MM.1S (cell line): ENCODE results near the gene ZNF778.

Source experiments
- DNase-seq: peaks from one replicate; pipeline ENCODE4 v3.0.0-alpha.2; 2015
- H2AFZ ChIP-seq: fragments of 300-600 bp; sonication (generic); 2 replicates; pipeline ENCODE4 v1.6.0; 2016; ENCODE audit warnings: antibody characterized with exemption, low read length
- H3F3A ChIP-seq: fragments of 300-600 bp; sonication (generic); 2 replicates; pipeline ENCODE4 v1.6.1; 2016; ENCODE audit warnings: mild to moderate bottlenecking, antibody characterized with exemption, low read length, moderate library complexity, mixed read lengths; ENCODE audit not compliant: insufficient read depth
- H3K27ac ChIP-seq: fragments of 300-600 bp; sonication (generic); 2 replicates; pipeline ENCODE4 v1.5.1; 2016; ENCODE audit warnings: mild to moderate bottlenecking, low read length
- H3K27me3 ChIP-seq: fragments of 300-600 bp; sonication (generic); replicated peaks from 2 replicates; pipeline ENCODE4 v1.6.0; 2016; ENCODE audit warnings: low read length; ENCODE audit not compliant: insufficient read depth
- H3K36me3 ChIP-seq: fragments of 300-600 bp; sonication (generic); replicated peaks from 2 replicates; pipeline ENCODE4 v1.6.1; 2016; ENCODE audit warnings: mild to moderate bottlenecking, low read length, mixed read lengths; ENCODE audit not compliant: insufficient read depth
- H3K4me1 ChIP-seq: fragments of 300-600 bp; sonication (generic); 2 replicates; pipeline ENCODE4 v1.6.1; 2016; ENCODE audit warnings: low read length, mixed read lengths
- H3K4me2 ChIP-seq: fragments of 300-600 bp; sonication (generic); 2 replicates; pipeline ENCODE4 v1.6.0; 2016; ENCODE audit warnings: low read depth, low read length
- H3K4me3 ChIP-seq: fragments of 300-600 bp; sonication (generic); 2 replicates; pipeline ENCODE4 v1.5.1; 2016; ENCODE audit warnings: low read length, mixed read lengths
- H3K79me2 ChIP-seq: fragments of 300-600 bp; sonication (generic); 2 replicates; pipeline ENCODE4 v1.6.1; 2016; ENCODE audit warnings: mixed run types, low read length, mixed read lengths
- H3K9ac ChIP-seq: fragments of 300-600 bp; sonication (generic); 2 replicates; pipeline ENCODE4 v1.6.1; 2016; ENCODE audit warnings: low read length, mixed read lengths
- H3K9me2 ChIP-seq: fragments of 300-600 bp; sonication (generic); replicated peaks from 2 replicates; pipeline ENCODE4 v1.6.1; 2016; ENCODE audit warnings: mild to moderate bottlenecking, low read length, mixed read lengths; ENCODE audit not compliant: insufficient read depth
- H3K9me3 ChIP-seq: fragments of 300-600 bp; sonication (generic); replicated peaks from 2 replicates; pipeline ENCODE4 v1.6.1; 2016; ENCODE audit warnings: mild to moderate bottlenecking, low read length, mixed read lengths; ENCODE audit not compliant: insufficient read depth
- H4K20me1 ChIP-seq: fragments of 300-600 bp; sonication (generic); 2 replicates; pipeline ENCODE4 v1.6.1; 2016; ENCODE audit warnings: mild to moderate bottlenecking, low read length, moderate library complexity, mixed read lengths; ENCODE audit not compliant: insufficient read depth
- CTCF ChIP-seq: fragments of 300-600 bp; sonication (generic); IDR thresholded peaks from 2 replicates; pipeline ENCODE4 v1.5.1; 2016; ENCODE audit warnings: antibody characterized with exemption, low read length, mixed read lengths
- EZH2 ChIP-seq: fragments of 300-600 bp; sonication (generic); optimal IDR thresholded peaks from 2 replicates; pipeline ENCODE3; 2017; ENCODE audit warnings: low read depth, mild to moderate bottlenecking, antibody characterized with exemption, low read length, mixed read lengths
- EZH2phosphoT487 ChIP-seq: fragments of 300-600 bp; sonication (generic); IDR thresholded peaks from 2 replicates; pipeline ENCODE4 v1.6.1; 2018; ENCODE audit warnings: antibody characterized with exemption, low read length

The ZNF778 gene

GRCh38 chr16:89248196-89248982, 30.9 kb downstream of the ZNF778 start:
- H3K27me3 ChIP-seq = no peaks in the 10 kb centered on the region
- no peaks in the 10 kb centered on the region for H3F3A ChIP-seq
- DNase-seq = no peak
- H3K4me1 ChIP-seq = no peaks in the 10 kb centered on the region
- no peaks in the 10 kb centered on the region for H4K20me1 ChIP-seq
- TF ChIP-seq EZH2phosphoT487 = no peak
- no peak for TF ChIP-seq EZH2
- no peak for TF ChIP-seq CTCF
- H3K4me3 ChIP-seq = no peak overlapping the region
- H3K79me2 ChIP-seq = no peaks in the 10 kb centered on the region
- H3K27ac ChIP-seq = no peak overlapping the region
- no peaks in the 10 kb centered on the region for H3K9me3 ChIP-seq
- H3K9ac ChIP-seq = no peak overlapping the region
- H2AFZ ChIP-seq = no peak overlapping the region
- H3K4me2 ChIP-seq = no peak overlapping the region
- H3K9me2 ChIP-seq = no peaks in the 10 kb centered on the region
- no peaks in the 10 kb centered on the region for H3K36me3 ChIP-seq

- H3K9me2 ChIP-seq = no peaks in the 10 kb centered on the region
- no peak overlapping the region for H3K4me2 ChIP-seq
- no peak overlapping the region for H3K27ac ChIP-seq
- no peak for TF ChIP-seq EZH2
- TF ChIP-seq EZH2phosphoT487 = no peak
- TF ChIP-seq CTCF = no peak
- no peaks in the 10 kb centered on the region for H3K36me3 ChIP-seq
- no peak overlapping the region for H2AFZ ChIP-seq
- no peaks in the 10 kb centered on the region for H4K20me1 ChIP-seq
- no peak overlapping the region for H3K4me3 ChIP-seq
- H3F3A ChIP-seq = no peaks in the 10 kb centered on the region
- H3K9me3 ChIP-seq = no peaks in the 10 kb centered on the region
- H3K9ac ChIP-seq = no peak overlapping the region
- H3K79me2 ChIP-seq = no peaks in the 10 kb centered on the region
- no peak for DNase-seq
- no peaks in the 10 kb centered on the region for H3K4me1 ChIP-seq
- 0 out of 2 replicates have a peak, but pooled peaks cover 3% of the 10 kb centered on the region for H3K27me3 ChIP-seq
Observed at GRCh38 chr16:89253548-89254287, 36.2 kb downstream of the ZNF778 start.

GRCh38 chr16:89256651-89257254, 39.2 kb downstream of the ZNF778 start:
- H4K20me1 ChIP-seq = no peaks in the 10 kb centered on the region
- no peaks in the 10 kb centered on the region for H3F3A ChIP-seq
- H3K4me1 ChIP-seq = no peaks in the 10 kb centered on the region
- no peaks in the 10 kb centered on the region for H3K9me2 ChIP-seq
- no peak for DNase-seq
- TF ChIP-seq EZH2phosphoT487 (no peak), EZH2 (no peak), CTCF (no peak)
- no peaks in the 10 kb centered on the region for H3K36me3 ChIP-seq
- no peak overlapping the region for H3K4me3 ChIP-seq
- 0 out of 2 replicates have a peak, but pooled peaks cover 3% of the 10 kb centered on the region for H3K27me3 ChIP-seq
- H3K4me2 ChIP-seq = no peak overlapping the region
- H2AFZ ChIP-seq = no peak overlapping the region
- no peak overlapping the region for H3K27ac ChIP-seq
- no peak overlapping the region for H3K9ac ChIP-seq
- no peaks in the 10 kb centered on the region for H3K9me3 ChIP-seq
- no peaks in the 10 kb centered on the region for H3K79me2 ChIP-seq
